Astrocyte (in vitro differentiated cells and primary cell): ENCODE results near the gene PBX3.

ENCODE experiments used
- CTCF ChIP-seq: IDR thresholded peaks from 2 replicates; pipeline ENCODE4 v1.5.1; 2011; ENCODE audit warnings: low read depth, mild to moderate bottlenecking, inconsistent platforms, low read length, moderate library complexity; ENCODE audit not compliant: insufficient read depth
- EZH2 ChIP-seq: IDR thresholded peaks from 2 replicates; pipeline ENCODE4 v1.6.1; 2012; ENCODE audit warnings: mild to moderate bottlenecking, low read length, inconsistent platforms; ENCODE audit not compliant: insufficient read depth

DNA sequence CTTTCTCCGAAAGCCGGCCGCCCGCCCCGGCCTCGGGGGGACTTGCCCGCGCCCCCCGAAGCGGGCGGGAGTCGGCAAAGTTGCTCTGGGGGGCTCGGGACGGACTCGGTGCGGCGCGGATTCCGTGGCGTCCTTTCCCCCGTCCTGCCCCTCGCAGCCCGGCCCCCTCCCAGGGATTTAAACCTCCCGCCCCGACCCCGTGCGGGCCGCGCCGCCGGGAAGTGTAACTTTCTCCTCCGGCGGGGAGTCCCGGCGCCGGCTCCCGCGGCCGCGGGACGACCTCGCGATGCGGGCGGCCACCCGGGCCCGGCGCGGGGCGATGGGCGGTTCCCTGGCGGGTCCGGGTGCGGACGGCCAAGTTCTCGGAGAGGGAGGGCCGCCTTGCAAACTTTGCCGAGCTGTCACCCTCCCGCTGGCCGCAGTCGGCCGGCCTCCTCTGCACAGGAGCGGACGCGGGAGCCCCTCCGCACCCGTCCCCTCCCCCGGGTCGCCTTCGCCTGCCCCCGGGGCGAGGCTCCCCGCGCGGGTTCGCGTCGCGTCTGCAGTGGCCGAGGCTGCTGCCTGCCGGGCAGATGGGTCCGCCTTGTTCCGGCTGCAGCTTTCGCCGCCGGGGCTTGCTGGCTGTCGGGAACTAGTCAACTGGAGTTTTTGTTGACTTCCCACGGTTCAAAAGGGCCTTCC, 732 bp downstream of the PBX3 start:
- TF ChIP-seq CTCF (no peak), EZH2 (no peak)
